HL-60 (cell line): Measurements from ENCODE around the gene PDZD8.

Experiments used
- DNase-seq, 2 experiments: peaks; one replicate each; pipeline ENCODE4 v3.0.0-alpha.2; 2010 to 2020; ENCODE audit warnings: low read depth in 1 of 2, low spot score in 1 of 2
- H3K27ac ChIP-seq: fragments of 250-450 bp; sonication (Bioruptor Pico); replicated peaks from 2 replicates; pipeline ENCODE4 v1.5.1; 2020; ENCODE audit warnings: mild to moderate bottlenecking, moderate library complexity
- H3K27me3 ChIP-seq: fragments of 250-450 bp; sonication (Bioruptor Pico); 2 replicates; pipeline ENCODE4 v1.5.1; 2021; ENCODE audit warnings: mild to moderate bottlenecking, moderate library complexity; ENCODE audit not compliant: insufficient read depth, poor library complexity, severe bottlenecking
- H3K4me3 ChIP-seq: replicated peaks from 2 replicates; pipeline ENCODE4 v1.5.1; 2011; ENCODE audit warnings: mild to moderate bottlenecking, control low read depth, low read length; ENCODE audit not compliant: insufficient read depth
- GABPA ChIP-seq: IDR thresholded peaks from 2 replicates; pipeline ENCODE4 v1.6.1; 2012; ENCODE audit warnings: low read depth
- POLR2AphosphoS5 ChIP-seq: IDR thresholded peaks from 2 replicates; pipeline ENCODE4 v1.6.1; 2012; ENCODE audit warnings: low read depth
- SPI1 ChIP-seq: IDR thresholded peaks from 2 replicates; pipeline ENCODE4 v1.6.1; 2012; ENCODE audit warnings: low read depth, mild to moderate bottlenecking, borderline replicate concordance
- TF ChIP-seq, protein P1 (sequence below): IDR thresholded peaks from one replicate; pipeline ENCODE4 v1.5.1; 2011; ENCODE audit warnings: low read length, control low read depth, inconsistent platforms; ENCODE audit not compliant: insufficient read depth
- TF ChIP-seq, protein P2 (sequence below): IDR thresholded peaks from 2 replicates; pipeline ENCODE4 v1.6.1; 2012; ENCODE audit warnings: low read depth; ENCODE audit not compliant: insufficient replicate concordance

The PDZD8 gene

DNA sequence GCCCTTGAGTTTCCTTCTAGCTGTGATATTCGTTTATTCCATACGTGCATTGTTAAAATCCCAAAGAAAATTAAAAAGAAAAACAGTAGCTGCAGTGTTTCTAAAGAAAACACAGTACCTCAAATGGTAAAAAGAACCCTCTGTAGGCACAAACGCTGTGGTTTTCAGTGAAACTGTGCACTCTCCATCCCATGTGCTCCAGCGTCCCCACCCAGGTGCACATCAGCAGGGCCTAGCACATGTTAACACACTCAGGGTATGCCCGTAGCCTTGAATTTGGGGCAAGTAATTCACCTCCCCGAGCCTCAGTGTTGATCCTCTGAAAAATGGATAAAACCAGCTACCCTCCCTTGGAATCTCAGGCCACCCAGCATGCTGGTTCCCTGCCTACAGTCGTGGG is 124.8 kb downstream of the PDZD8 start:
- no peak for DNase-seq
- Histone ChIP-seq H3K4me3 (no peak overlapping the region), H3K27me3 (peaks cover 12% of the 10 kb centered on the region), H3K27ac (no peak overlapping the region)
- TF ChIP-seq GABPA (no peak), POLR2AphosphoS5 (no peak), SPI1 (no peak)
- TF ChIP-seq, protein P1, sequence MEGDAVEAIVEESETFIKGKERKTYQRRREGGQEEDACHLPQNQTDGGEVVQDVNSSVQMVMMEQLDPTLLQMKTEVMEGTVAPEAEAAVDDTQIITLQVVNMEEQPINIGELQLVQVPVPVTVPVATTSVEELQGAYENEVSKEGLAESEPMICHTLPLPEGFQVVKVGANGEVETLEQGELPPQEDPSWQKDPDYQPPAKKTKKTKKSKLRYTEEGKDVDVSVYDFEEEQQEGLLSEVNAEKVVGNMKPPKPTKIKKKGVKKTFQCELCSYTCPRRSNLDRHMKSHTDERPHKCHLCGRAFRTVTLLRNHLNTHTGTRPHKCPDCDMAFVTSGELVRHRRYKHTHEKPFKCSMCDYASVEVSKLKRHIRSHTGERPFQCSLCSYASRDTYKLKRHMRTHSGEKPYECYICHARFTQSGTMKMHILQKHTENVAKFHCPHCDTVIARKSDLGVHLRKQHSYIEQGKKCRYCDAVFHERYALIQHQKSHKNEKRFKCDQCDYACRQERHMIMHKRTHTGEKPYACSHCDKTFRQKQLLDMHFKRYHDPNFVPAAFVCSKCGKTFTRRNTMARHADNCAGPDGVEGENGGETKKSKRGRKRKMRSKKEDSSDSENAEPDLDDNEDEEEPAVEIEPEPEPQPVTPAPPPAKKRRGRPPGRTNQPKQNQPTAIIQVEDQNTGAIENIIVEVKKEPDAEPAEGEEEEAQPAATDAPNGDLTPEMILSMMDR: no peak
- TF ChIP-seq, protein P2, sequence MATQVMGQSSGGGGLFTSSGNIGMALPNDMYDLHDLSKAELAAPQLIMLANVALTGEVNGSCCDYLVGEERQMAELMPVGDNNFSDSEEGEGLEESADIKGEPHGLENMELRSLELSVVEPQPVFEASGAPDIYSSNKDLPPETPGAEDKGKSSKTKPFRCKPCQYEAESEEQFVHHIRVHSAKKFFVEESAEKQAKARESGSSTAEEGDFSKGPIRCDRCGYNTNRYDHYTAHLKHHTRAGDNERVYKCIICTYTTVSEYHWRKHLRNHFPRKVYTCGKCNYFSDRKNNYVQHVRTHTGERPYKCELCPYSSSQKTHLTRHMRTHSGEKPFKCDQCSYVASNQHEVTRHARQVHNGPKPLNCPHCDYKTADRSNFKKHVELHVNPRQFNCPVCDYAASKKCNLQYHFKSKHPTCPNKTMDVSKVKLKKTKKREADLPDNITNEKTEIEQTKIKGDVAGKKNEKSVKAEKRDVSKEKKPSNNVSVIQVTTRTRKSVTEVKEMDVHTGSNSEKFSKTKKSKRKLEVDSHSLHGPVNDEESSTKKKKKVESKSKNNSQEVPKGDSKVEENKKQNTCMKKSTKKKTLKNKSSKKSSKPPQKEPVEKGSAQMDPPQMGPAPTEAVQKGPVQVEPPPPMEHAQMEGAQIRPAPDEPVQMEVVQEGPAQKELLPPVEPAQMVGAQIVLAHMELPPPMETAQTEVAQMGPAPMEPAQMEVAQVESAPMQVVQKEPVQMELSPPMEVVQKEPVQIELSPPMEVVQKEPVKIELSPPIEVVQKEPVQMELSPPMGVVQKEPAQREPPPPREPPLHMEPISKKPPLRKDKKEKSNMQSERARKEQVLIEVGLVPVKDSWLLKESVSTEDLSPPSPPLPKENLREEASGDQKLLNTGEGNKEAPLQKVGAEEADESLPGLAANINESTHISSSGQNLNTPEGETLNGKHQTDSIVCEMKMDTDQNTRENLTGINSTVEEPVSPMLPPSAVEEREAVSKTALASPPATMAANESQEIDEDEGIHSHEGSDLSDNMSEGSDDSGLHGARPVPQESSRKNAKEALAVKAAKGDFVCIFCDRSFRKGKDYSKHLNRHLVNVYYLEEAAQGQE: no peak

DNA sequence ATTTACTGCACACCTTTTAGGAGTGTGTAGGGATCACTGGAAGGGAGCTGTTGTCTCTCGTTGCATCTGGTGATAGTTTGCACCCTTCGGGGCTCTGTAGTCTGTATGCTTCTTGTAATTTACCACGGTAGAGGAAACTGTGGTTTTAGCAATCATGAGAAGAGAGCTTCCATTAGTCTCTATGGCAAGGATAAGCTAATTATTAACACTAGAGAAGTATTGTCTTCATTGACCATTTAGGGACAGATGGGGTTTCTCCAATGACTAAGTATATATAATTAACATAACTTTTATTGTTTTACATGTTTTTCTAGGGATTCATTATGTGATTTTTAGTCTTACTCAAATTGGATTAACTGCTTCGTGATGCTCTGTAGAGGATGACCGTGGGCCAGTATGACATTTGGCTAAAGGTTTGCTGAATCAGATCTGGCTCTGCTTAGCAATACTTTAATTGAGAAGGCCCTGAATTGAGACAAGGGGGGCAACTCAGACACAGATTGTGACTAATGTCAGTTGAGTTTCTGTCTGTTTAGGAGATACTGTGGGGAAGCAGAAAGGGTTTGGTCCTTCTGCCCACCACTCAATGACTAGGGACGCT is 125.6 kb downstream of the PDZD8 start:
- Histone ChIP-seq H3K27ac (no peak overlapping the region), H3K27me3 (peaks cover 15% of the 10 kb centered on the region), H3K4me3 (no peak overlapping the region)
- no peak for TF ChIP-seq GABPA
- TF ChIP-seq POLR2AphosphoS5: no peak
- no peak for TF ChIP-seq SPI1
- TF ChIP-seq, protein P2: no peak
- no peak for DNase-seq

DNA sequence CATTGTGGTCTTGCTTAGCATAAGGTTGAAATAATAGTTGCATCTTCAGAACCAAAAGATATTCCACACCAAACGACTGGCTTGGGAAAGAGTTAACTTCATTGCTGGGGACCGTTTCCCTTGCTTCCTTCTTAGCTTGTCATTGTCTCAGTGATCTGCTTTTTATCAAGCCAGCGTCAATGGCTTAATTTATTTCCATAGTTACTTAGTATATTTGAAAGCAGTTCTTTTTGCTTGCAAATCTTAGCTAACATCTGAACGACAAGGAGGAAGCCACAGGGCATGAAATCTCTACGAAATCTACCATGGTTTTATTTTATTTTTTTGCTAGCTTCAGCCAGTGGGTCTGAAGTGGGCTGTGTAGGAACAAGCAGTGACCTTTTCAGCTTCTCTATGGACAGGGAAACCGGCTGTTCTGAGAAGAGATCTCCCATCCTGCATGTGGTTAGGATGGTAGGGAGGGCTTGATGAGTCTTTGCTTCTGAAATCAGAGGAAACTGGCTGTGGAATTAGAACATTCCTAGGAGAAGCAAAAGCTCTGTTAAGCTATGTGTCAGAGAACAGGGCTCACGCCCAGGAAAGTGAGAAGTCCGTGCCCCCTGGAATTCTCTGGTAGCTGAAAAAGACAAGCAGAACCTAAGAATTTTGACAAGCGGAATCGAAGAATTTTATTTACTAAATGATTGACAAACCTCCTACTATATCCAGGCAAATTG is 126.3 kb downstream of the PDZD8 start:
- Histone ChIP-seq H3K27me3 (peaks cover 20% of the 10 kb centered on the region), H3K4me3 (no peak overlapping the region)
- no peak for DNase-seq

More for the DNA sequence above, 126.3 kb downstream of the PDZD8 start:
- TF ChIP-seq GABPA (no peak), POLR2AphosphoS5 (no peak), SPI1 (no peak)
- TF ChIP-seq, protein P2: no peak
- TF ChIP-seq, protein P1: no peak
- no peak overlapping the region for H3K27ac ChIP-seq
